Sigmoid colon (tissue), 4 donors: ENCODE results near the gene PAPPA.

ENCODE experiments used
- EP300 ChIP-seq, 4 donors: sonication (generic); formaldehyde crosslinking; IDR thresholded peaks; one replicate each; pipeline ENCODE4 v1.6.1; 2017; ENCODE audit warnings: antibody characterized with exemption in 4 of 4
- POLR2A ChIP-seq, 2 donors: fragments of 450-650 bp; IDR thresholded peaks; one replicate each; pipeline ENCODE4 v1.6.1; 2016; ENCODE audit warnings: antibody characterized with exemption in 2 of 2, mild to moderate bottlenecking in 2 of 2, moderate library complexity in 2 of 2
- POLR2AphosphoS5 ChIP-seq, 4 donors: sonication (generic); formaldehyde crosslinking; IDR thresholded peaks; one replicate each; pipeline ENCODE4 v1.6.1; 2017; ENCODE audit warnings: antibody characterized with exemption in 4 of 4
- TF ChIP-seq, protein P1 (sequence below), 4 experiments: fragments of 450-650 bp in 3 of 4; fragments of 200-600 bp in 1 of 4; IDR thresholded peaks; one replicate each; pipeline ENCODE4 v1.5.1; 2016 to 2019; ENCODE audit warnings: antibody characterized with exemption in 4 of 4, mild to moderate bottlenecking in 3 of 4, moderate library complexity in 2 of 4

DNA sequence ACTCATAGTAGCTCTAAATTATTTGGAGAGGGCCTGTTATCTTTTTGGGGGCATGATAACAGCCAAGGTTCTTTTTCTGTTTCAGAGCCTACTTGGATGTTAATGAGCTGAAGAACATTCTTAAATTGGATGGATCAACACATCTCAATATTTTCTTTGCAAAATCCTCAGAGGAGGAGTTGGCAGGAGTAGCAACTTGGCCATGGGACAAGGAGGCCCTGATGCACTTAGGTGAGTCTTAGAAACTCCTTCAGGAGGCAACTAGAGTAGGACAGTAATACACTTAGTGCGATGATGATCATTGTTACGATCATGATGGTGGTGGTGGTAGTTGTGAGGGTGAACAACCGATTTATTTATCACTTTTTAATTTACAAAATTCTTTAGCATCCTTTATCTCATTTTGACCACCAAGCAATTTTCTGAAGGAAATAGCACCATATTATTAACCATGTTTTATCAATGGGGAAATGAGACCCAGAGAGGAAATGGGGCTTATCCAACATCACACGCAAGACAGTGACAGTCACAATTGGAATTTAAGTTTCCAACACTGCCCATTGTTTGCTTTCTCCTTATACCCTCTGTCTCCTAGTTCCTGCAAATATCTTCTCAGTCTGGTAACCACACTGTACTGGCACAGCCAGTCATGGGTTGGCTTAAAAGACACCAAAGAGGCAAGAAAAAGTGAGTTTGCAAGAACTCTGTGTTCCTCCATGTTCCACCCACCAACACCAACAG lies 54.0 kb downstream of the PAPPA start:
- TF ChIP-seq POLR2A (IDR thresholded peaks at IDR 0.05) (no peak), POLR2AphosphoS5 (IDR thresholded peaks at IDR 0.05) (no peak), EP300 (IDR thresholded peaks at IDR 0.05) (no peak)
- TF ChIP-seq, protein P1, sequence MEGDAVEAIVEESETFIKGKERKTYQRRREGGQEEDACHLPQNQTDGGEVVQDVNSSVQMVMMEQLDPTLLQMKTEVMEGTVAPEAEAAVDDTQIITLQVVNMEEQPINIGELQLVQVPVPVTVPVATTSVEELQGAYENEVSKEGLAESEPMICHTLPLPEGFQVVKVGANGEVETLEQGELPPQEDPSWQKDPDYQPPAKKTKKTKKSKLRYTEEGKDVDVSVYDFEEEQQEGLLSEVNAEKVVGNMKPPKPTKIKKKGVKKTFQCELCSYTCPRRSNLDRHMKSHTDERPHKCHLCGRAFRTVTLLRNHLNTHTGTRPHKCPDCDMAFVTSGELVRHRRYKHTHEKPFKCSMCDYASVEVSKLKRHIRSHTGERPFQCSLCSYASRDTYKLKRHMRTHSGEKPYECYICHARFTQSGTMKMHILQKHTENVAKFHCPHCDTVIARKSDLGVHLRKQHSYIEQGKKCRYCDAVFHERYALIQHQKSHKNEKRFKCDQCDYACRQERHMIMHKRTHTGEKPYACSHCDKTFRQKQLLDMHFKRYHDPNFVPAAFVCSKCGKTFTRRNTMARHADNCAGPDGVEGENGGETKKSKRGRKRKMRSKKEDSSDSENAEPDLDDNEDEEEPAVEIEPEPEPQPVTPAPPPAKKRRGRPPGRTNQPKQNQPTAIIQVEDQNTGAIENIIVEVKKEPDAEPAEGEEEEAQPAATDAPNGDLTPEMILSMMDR (IDR thresholded peaks at IDR 0.05), result no peak
